GM12878 (cell line): ENCODE results near the gene APOBEC3H. TPM values are rescaled to one million over a fixed set of nuclear protein-coding genes. Genes with fewer than 3 reads are reported as not detected.

Experiments used
- ATAC-seq: fragments of 200-7000 bp; cut with Tn5 transposase; 3 replicates; pipeline ENCODE4 v1.9.1; 2020; ENCODE audit warnings: mild to moderate bottlenecking, moderate library complexity
- BruUV-seq: library from RNA; stranded (reverse); fragments of 400-500 nt; replicated peaks from 2 replicates; lab custom pipeline; 2021; lab: Mats Ljungman, UMichigan
- CTCF ChIA-PET: fragments of 300-600 bp; sonication (Branson Sonifier 250); formaldehyde crosslinking; extraction: SDS; loops from one replicate; lab custom pipeline; 2021; ENCODE audit warnings: inconsistent platforms; lab: Yijun Ruan, JAX
- POLR2A ChIA-PET: fragments of 350-600 bp; formaldehyde crosslinking; extraction: SDS; loops from one replicate; lab custom pipeline; 2021; ENCODE audit warnings: inconsistent platforms; lab: Charles Lee
- RAD21 ChIA-PET: fragments of 300-600 bp; sonication (Branson Sonifier 250); formaldehyde crosslinking; loops from one replicate; lab custom pipeline; 2023; ENCODE audit warnings: antibody characterized with exemption; ENCODE audit not compliant: unreplicated experiment; lab: Charles Lee
- SMC1A ChIA-PET: fragments of 300-600 bp; sonication (Branson Sonifier 250); formaldehyde crosslinking; loops from one replicate; lab custom pipeline; 2023; ENCODE audit not compliant: unreplicated experiment, uncharacterized antibody; lab: Charles Lee
- DNase-seq: peaks from one replicate; pipeline ENCODE4 v3.0.0-alpha.2; 2011; ENCODE audit warnings: low read depth, low spot score
- FAIRE-seq: peaks from 3 replicates; lab custom pipeline; 2011; peaks lifted over from hg19 to GRCh38; lab: Jason Lieb, UNC
- H2AFZ ChIP-seq: 2 replicates; pipeline ENCODE4 v1.6.0; 2011; ENCODE audit warnings: low read depth, low read length, control low read depth; ENCODE audit not compliant: control insufficient read depth
- H3K27ac ChIP-seq: 2 replicates; pipeline ENCODE4 v1.5.1; 2011; ENCODE audit warnings: control low read depth; ENCODE audit not compliant: control insufficient read depth, insufficient read depth
- H3K27me3 ChIP-seq, 2 experiments: replicated peaks in 1 of 2; 2 replicates each; pipeline versions ENCODE4 v1.6.0 to v1.6.1; 2011; ENCODE audit warnings: low read length in 1 of 2; ENCODE audit not compliant: control insufficient read depth in 2 of 2, insufficient read depth in 2 of 2
- H3K36me3 ChIP-seq, 2 experiments: 2 replicates each; pipeline ENCODE4 v1.5.1; 2011; ENCODE audit warnings: low read length in 1 of 2; ENCODE audit not compliant: control insufficient read depth in 2 of 2, insufficient read depth in 2 of 2
- H3K4me1 ChIP-seq: 2 replicates; pipeline ENCODE4 v1.6.1; 2011; ENCODE audit warnings: mild to moderate bottlenecking, low read length, moderate library complexity, mixed read lengths; ENCODE audit not compliant: control insufficient read depth, insufficient read depth
- H3K4me2 ChIP-seq: 2 replicates; pipeline ENCODE4 v1.6.0; 2011; ENCODE audit warnings: control low read depth; ENCODE audit not compliant: control insufficient read depth, insufficient read depth
- H3K4me3 ChIP-seq: fragments of 200-600 bp; sonication (generic); 2 replicates; pipeline ENCODE4 v1.5.1; 2016
- H3K79me2 ChIP-seq: 2 replicates; pipeline ENCODE4 v1.6.0; 2011; ENCODE audit warnings: low read length; ENCODE audit not compliant: control insufficient read depth, insufficient read depth
- H3K9ac ChIP-seq: 2 replicates; pipeline ENCODE4 v1.8.0; 2011; ENCODE audit warnings: low read length, control low read depth, mixed read lengths; ENCODE audit not compliant: control insufficient read depth, insufficient read depth
- H3K9me3 ChIP-seq: replicated peaks from 3 replicates; pipeline ENCODE4 v1.5.1; 2011; ENCODE audit warnings: mild to moderate bottlenecking, low read length; ENCODE audit not compliant: control insufficient read depth, insufficient read depth
- H4K20me1 ChIP-seq: 2 replicates; pipeline ENCODE4 v1.6.0; 2011; ENCODE audit not compliant: control insufficient read depth, insufficient read depth
- BMI1 ChIP-seq: fragments of 450-650 bp; IDR thresholded peaks from 2 replicates; pipeline ENCODE4 v1.6.1; 2016; ENCODE audit warnings: mild to moderate bottlenecking, moderate library complexity, borderline replicate concordance
- CBX5 ChIP-seq: sonication (generic); IDR thresholded peaks from 2 replicates; pipeline ENCODE4 v1.6.1; 2016; ENCODE audit warnings: low read depth, moderate library complexity, mild to moderate bottlenecking, inconsistent platforms
- FOXK2 ChIP-seq: fragments of 450-650 bp; IDR thresholded peaks from 2 replicates; pipeline ENCODE4 v1.6.1; 2017; ENCODE audit warnings: mild to moderate bottlenecking, moderate library complexity
- IRF4 ChIP-seq: IDR thresholded peaks from 2 replicates; pipeline ENCODE4 v1.6.1; 2011; ENCODE audit warnings: low read depth, low read length
- KAT2A ChIP-seq: conservative IDR thresholded peaks from 2 replicates; pipeline ENCODE4 v1.6.1; 2011; ENCODE audit warnings: low read depth, low read length; ENCODE audit not compliant: control insufficient read depth
- MEF2B ChIP-seq: fragments of 450-650 bp; IDR thresholded peaks from 2 replicates; pipeline ENCODE4 v1.6.1; 2018; ENCODE audit warnings: mild to moderate bottlenecking, moderate library complexity; ENCODE audit not compliant: partially characterized antibody, poor library complexity, severe bottlenecking
- NFYB ChIP-seq: IDR thresholded peaks from 2 replicates; pipeline ENCODE4 v1.6.1; 2011; ENCODE audit warnings: low read depth, mild to moderate bottlenecking, low read length, improper control_type of control experiment, moderate library complexity; ENCODE audit not compliant: insufficient read depth
- NR2C2 ChIP-seq: IDR thresholded peaks from 2 replicates; pipeline ENCODE4 v1.6.1; 2011; ENCODE audit warnings: borderline replicate concordance, low read depth; ENCODE audit not compliant: control insufficient read depth, insufficient read length
- PAX8 ChIP-seq: fragments of 450-650 bp; IDR thresholded peaks from 2 replicates; pipeline ENCODE4 v1.6.1; 2017; ENCODE audit warnings: mild to moderate bottlenecking, moderate library complexity
- POLR2A ChIP-seq: IDR thresholded peaks from 2 replicates; pipeline ENCODE4 v1.6.1; 2011; ENCODE audit warnings: low read depth, mild to moderate bottlenecking, low read length
- RELA ChIP-seq: fragments of 450-650 bp; IDR thresholded peaks from 2 replicates; pipeline ENCODE4 v1.8.0; 2014; ENCODE audit warnings: borderline replicate concordance; ENCODE audit not compliant: partially characterized antibody
- RFX5 ChIP-seq: IDR thresholded peaks from 2 replicates; pipeline ENCODE4 v1.6.1; 2011; ENCODE audit warnings: low read depth, low read length, improper control_type of control experiment
- SREBF2 ChIP-seq: IDR thresholded peaks from 2 replicates; pipeline ENCODE4 v1.6.1; 2012; ENCODE audit warnings: mild to moderate bottlenecking, low read length
- STAT1 ChIP-seq: fragments of 450-650 bp; conservative IDR thresholded peaks from 2 replicates; pipeline ENCODE4 v1.6.1; 2014; ENCODE audit warnings: antibody characterized with exemption, mild to moderate bottlenecking
- ZNF207 ChIP-seq: fragments of 450-650 bp; IDR thresholded peaks from 2 replicates; pipeline ENCODE4 v1.6.1; 2014; ENCODE audit warnings: antibody characterized with exemption, mild to moderate bottlenecking, borderline replicate concordance
- WGBS: methylation state at CpG from one replicate; pipeline ENCODE4 v1.1.6; 2016; ENCODE audit warnings: low lambda C conversion rate; ENCODE audit not compliant: insufficient replicate concordance, insufficient coverage; ENCODE audit errors: missing lambda C conversion rate; 5-methylcytosine and 5-hydroxymethylcytosine counted together
- in situ Hi-C: fragments of 300-500 bp; cut with MboI; formaldehyde crosslinking; loops from 9 replicates; pipeline ENCODE4 v1.14.3; 2018; ENCODE audit warnings: mixed read lengths
- intact Hi-C: fragments of 100-400 bp; cut with micrococcal nuclease; formaldehyde crosslinking; loops from one replicate; pipeline ENCODE4 v1.14.2; 2022; ENCODE audit not compliant: unreplicated experiment
- polyA plus RNA-seq, 11 experiments: library from polyadenylated mRNA; depleted of rRNA in 4 of 11; unstranded in 6 of 11; stranded (reverse) in 5 of 11; fragments of >200 nt; fragmentation: Nextera tagmentation in 4 of 11; fragmentation: Illumina TruSeq in 1 of 11; extraction: Ambion mirVana in 4 of 11; extraction: Trizol in 1 of 11; gene quantifications; 1 replicate in 1 of 11; 2 replicates in 10 of 11; pipeline versions ENCODE4 v1.2.1 to v1.2.3, GENCODE V29; 2011 to 2016; ENCODE audit warnings: inconsistent platforms in 2 of 11, missing spikeins in 2 of 11, low read depth in 1 of 11
- total RNA-seq, 4 experiments: library from RNA; depleted of rRNA in 3 of 4; stranded (reverse); fragments of >200 nt in 3 of 4; fragmentation: Illumina TruSeq in 1 of 4; extraction: Trizol in 1 of 4; gene quantifications; 2 replicates each; pipeline versions ENCODE4 v1.2.1 to v1.2.3, GENCODE V29; 2013 to 2021
- TF ChIP-seq, protein P1 (sequence below): IDR thresholded peaks from 2 replicates; pipeline ENCODE4 v1.6.1; 2011; ENCODE audit warnings: borderline replicate concordance, low read depth, mild to moderate bottlenecking, moderate library complexity, mixed read lengths, low read length; ENCODE audit not compliant: insufficient read depth; ENCODE audit errors: extremely low read length
- TF ChIP-seq, protein P2 (sequence below): IDR thresholded peaks from 2 replicates; pipeline ENCODE4 v1.6.1; 2012; ENCODE audit warnings: low read length, inconsistent platforms

The APOBEC3H gene
- total and polyA plus RNA-seq, 10 of the 15 experiments (the other 5 are each of a cell fraction or from before 2014, with no cell fraction given) = 7.5 to 23.0 (median 14.8) TPM

DNA sequence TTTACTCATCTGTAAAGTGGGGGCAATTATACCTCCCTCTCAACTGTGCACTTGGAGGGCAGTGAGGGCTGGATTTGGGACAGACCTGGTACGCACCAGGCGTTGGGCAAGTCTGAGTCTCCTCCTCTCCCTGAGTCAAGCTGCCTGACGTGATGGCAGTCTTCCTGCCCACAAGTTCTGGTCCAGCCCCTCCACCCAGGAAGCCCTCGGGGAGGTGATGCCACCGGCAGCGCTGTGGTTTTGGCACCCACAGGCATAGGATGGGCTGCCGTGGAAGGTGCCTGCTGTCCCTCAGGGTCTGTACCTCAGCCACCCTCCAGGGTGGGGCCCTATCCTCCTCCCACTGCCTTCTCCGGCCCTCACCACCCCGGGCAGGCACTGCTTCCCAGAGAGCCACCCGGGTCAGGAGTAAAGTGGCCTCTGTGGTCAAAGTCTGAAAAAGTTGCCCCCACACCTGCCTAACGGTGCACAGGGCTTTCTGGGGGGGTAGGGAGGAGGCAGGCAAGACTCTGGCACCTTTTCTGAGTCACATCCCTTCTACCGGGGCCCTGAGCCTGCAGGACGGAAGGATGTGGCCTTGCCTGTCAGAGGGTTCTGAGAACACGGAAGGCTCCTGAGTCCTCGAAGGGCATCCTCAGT is 6.5 kb upstream of the APOBEC3H start (continued):
- TF ChIP-seq, protein P1, sequence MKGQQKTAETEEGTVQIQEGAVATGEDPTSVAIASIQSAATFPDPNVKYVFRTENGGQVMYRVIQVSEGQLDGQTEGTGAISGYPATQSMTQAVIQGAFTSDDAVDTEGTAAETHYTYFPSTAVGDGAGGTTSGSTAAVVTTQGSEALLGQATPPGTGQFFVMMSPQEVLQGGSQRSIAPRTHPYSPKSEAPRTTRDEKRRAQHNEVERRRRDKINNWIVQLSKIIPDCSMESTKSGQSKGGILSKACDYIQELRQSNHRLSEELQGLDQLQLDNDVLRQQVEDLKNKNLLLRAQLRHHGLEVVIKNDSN = no peak
- TF ChIP-seq ZNF207 (no peak), NR2C2 (no peak), STAT1 (no peak), RFX5 (no peak), MEF2B (no peak)

DNA sequence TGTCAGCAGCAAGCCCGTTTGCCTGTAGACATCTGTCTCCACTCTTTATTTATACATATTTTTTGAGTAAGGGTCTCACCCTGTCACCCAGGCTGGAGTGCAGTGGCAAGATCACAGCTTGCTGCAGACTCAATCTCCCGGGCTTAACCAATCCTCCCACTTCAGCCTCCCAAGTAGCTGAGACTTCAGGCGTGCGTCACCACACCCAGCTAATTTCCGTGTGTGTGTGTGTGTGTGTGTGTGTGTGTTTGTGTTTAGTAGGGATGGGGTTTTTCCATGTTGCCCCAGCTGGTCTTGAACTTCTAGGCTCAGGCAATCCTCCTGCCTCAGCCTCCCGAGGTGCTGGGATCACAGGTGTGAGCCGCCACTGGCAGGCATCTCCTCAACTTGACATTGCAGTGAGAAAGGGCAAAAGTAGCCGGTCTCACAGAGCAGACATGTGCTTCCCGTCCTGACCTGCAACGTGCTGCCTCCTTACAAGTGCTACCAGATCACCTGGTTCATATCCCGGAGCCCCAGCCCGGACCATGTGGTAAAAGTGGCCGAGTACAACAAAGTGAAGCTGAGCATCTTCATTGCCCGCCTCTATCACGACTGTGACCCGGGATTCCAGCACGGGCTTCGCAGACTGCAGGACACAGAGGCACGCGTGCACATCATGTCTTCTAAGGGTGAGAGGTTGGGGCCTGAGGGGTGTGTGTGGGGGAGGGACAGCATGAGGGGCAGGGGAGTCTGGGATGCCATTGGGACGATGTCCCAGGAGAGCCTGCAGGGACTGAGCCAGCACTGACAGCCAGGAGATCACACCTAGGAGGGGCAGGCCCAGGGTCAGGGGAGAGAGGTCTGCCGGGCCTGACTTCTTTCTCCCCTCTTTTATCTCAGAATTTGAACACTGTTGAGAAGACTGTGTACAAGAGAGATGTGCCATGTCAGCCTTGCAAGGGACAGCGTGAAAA is 5.6 kb upstream of the APOBEC3H start:
- FAIRE-seq (no peak), DNase-seq (no peak), ATAC-seq (peak; percentile 5; the same call in 2 of the 3 replicates)
- WGBS = 78% methylated on average over 23 of the region's 23 CpGs
- ChIA-PET POLR2A (interaction anchor here (0.6 to 2.5 kb wide), 2 partner anchors 13 to 58 kb away, joined by 3 to 6 read pairs; partner anchors contain the start of gene APOBEC3G), CTCF (interaction anchor here (1.1 kb wide), 1 partner anchor 23 kb away, joined by 3 read pairs; no protein-coding TSS in a partner anchor), RAD21 (interaction anchor here (1.4 kb wide), 1 partner anchor 24 kb away, joined by 4 read pairs; no protein-coding TSS in a partner anchor), SMC1A (interaction anchor here (1.1 kb wide), 1 partner anchor 11 kb away, joined by 4 read pairs; no protein-coding TSS in a partner anchor)
- H3K36me3 ChIP-seq = no peaks in the 10 kb centered on the region
- H3K4me3 ChIP-seq = no peak overlapping the region
- intact Hi-C loops (no loop called here), in situ Hi-C loops (no loop called here)
- no peaks in the 10 kb centered on the region for H3K79me2 ChIP-seq
- peaks cover 41% of the 10 kb centered on the region for H3K4me1 ChIP-seq
- H3K4me2 ChIP-seq = peak overlapping the region; percentile 11; the same call in 1 of the 2 replicates
- H3K9me3 ChIP-seq = no peaks in the 10 kb centered on the region
- H4K20me1 ChIP-seq = no peaks in the 10 kb centered on the region
- H2AFZ ChIP-seq = no peak overlapping the region
- no peaks in the 10 kb centered on the region for H3K27me3 ChIP-seq
- BruUV-seq = no TSS peak
- H3K9ac ChIP-seq = no peak overlapping the region
- H3K27ac ChIP-seq = no peak overlapping the region
- TF ChIP-seq CBX5 = no peak
- TF ChIP-seq, protein P2, sequence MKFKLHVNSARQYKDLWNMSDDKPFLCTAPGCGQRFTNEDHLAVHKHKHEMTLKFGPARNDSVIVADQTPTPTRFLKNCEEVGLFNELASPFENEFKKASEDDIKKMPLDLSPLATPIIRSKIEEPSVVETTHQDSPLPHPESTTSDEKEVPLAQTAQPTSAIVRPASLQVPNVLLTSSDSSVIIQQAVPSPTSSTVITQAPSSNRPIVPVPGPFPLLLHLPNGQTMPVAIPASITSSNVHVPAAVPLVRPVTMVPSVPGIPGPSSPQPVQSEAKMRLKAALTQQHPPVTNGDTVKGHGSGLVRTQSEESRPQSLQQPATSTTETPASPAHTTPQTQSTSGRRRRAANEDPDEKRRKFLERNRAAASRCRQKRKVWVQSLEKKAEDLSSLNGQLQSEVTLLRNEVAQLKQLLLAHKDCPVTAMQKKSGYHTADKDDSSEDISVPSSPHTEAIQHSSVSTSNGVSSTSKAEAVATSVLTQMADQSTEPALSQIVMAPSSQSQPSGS = no peak
- no peak for TF ChIP-seq POLR2A
- TF ChIP-seq FOXK2 = no peak
- TF ChIP-seq PAX8 = no peak
- no peak for TF ChIP-seq BMI1
- no peak for TF ChIP-seq SREBF2
- no peak for TF ChIP-seq NFYB
- no peak for TF ChIP-seq KAT2A
- TF ChIP-seq RELA = no peak
- no peak for TF ChIP-seq NR2C2
- TF ChIP-seq IRF4 = no peak
